GM21576 (cell line): Measurements from ENCODE around the gene UBA7.
"Not testable (repeated sequence)": the region's sequence is repeated elsewhere in the genome, so short reads cannot be mapped to it uniquely, and the experiment has no call there.

Source experiments
- ATAC-seq: cut with Tn5 transposase; IDR thresholded peaks from one replicate; pipeline ENCODE4 v1.9.1; 2021; ENCODE audit warnings: mild to moderate bottlenecking, moderate library complexity; ENCODE audit not compliant: unreplicated experiment

Gene UBA7

GRCh38 chr3:49813497-49814174 lies at the start of gene UBA7:
UBA7 (minus strand) TSS chr3:49813953; CDS start chr3:49813787, 166 bp downstream.
- ATAC-seq = peak; percentile 78

- no peak for ATAC-seq
Measured at GRCh38 chr3:49859576-49860305, 46.0 kb upstream of the UBA7 start.

GRCh38 chr3:49856181-49857005 lies 42.6 kb upstream of the UBA7 start, which contains the start of gene TRAIP:
TRAIP (minus strand) TSS chr3:49856564; CDS start chr3:49856453, 111 bp downstream.
- peak; percentile 96 for ATAC-seq

- ATAC-seq = no peak
Measured at GRCh38 chr3:49855662-49856061, 41.9 kb upstream of the UBA7 start.

- ATAC-seq = no peak
Measured at GRCh38 chr3:49845694-49846093, 31.9 kb upstream of the UBA7 start.

- no peak for ATAC-seq
Measured at GRCh38 chr3:49844464-49845183, 30.9 kb upstream of the UBA7 start.

- ATAC-seq = no peak
Measured at GRCh38 chr3:49842843-49843517, 29.2 kb upstream of the UBA7 start.

GRCh38 chr3:49841806-49842205 lies 28.1 kb upstream of the UBA7 start:
- ATAC-seq = no peak

GRCh38 chr3:49841126-49841696 lies 27.5 kb upstream of the UBA7 start:
- ATAC-seq = no peak

- ATAC-seq = no peak
Measured at GRCh38 chr3:49840388-49840787, 26.6 kb upstream of the UBA7 start.

- no peak for ATAC-seq
Measured at GRCh38 chr3:49839193-49839809, 25.5 kb upstream of the UBA7 start.

- ATAC-seq = no peak
Measured at GRCh38 chr3:49831341-49831740, 17.6 kb upstream of the UBA7 start.

- ATAC-seq = no peak
Measured at GRCh38 chr3:49826016-49826415, 12.3 kb upstream of the UBA7 start.

- ATAC-seq = not testable (repeated sequence)
Measured at GRCh38 chr3:49823131-49823530, 9.4 kb upstream of the UBA7 start.

- ATAC-seq = no peak
Measured at GRCh38 chr3:49812916-49813496, 747 bp downstream of the UBA7 start.

GRCh38 chr3:49807431-49808114 lies 6.2 kb downstream of the UBA7 start:
- no peak for ATAC-seq

- no peak for ATAC-seq
Measured at GRCh38 chr3:49806850-49807249, 6.9 kb downstream of the UBA7 start.

GRCh38 chr3:49805897-49806701 lies 7.7 kb downstream of the UBA7 start:
- no peak for ATAC-seq
